NCI-H187 treated with DMSO at 0.1 percent for 48 hours (cell line): ENCODE measurements around the gene PTTG1.

Experiments used
- DNase-seq: peaks from one replicate; lab custom pipeline; 2025; lab: John Stamatoyannopoulos, UW

The PTTG1 gene

GRCh38 chr5:160455600-160455999 lies 33.9 kb downstream of the PTTG1 start:
- no peak for DNase-seq

GRCh38 chr5:160456480-160457177 lies 35.0 kb downstream of the PTTG1 start:
- no peak for DNase-seq

GRCh38 chr5:160457252-160457651 lies 35.6 kb downstream of the PTTG1 start:
- DNase-seq = no peak

- no peak for DNase-seq
These were observed 37.4 kb downstream of the PTTG1 start for GRCh38 chr5:160458806-160459800.

- DNase-seq = no peak
These were observed 38.9 kb downstream of the PTTG1 start for GRCh38 chr5:160460377-160461049.

GRCh38 chr5:160461378-160461777 lies 39.7 kb downstream of the PTTG1 start:
- DNase-seq = no peak

- DNase-seq = no peak
These were observed 40.5 kb downstream of the PTTG1 start for GRCh38 chr5:160462167-160462566.

- no peak for DNase-seq
These were observed 41.6 kb downstream of the PTTG1 start for GRCh38 chr5:160463227-160463626.

- DNase-seq = no peak
These were observed 42.2 kb downstream of the PTTG1 start for GRCh38 chr5:160463740-160464465.

GRCh38 chr5:160464466-160464797 lies 42.8 kb downstream of the PTTG1 start:
- no peak for DNase-seq

- DNase-seq = no peak
These were observed 44.5 kb downstream of the PTTG1 start for GRCh38 chr5:160466116-160466515.

GRCh38 chr5:160466889-160467554 lies 45.4 kb downstream of the PTTG1 start:
- DNase-seq = no peak

- DNase-seq = no peak
These were observed 46.1 kb downstream of the PTTG1 start for GRCh38 chr5:160467555-160468362.

GRCh38 chr5:160468363-160468975 lies 46.8 kb downstream of the PTTG1 start:
- DNase-seq = no peak

- no peak for DNase-seq
These were observed 47.8 kb downstream of the PTTG1 start for GRCh38 chr5:160469156-160470144.

- no peak for DNase-seq
These were observed 49.0 kb downstream of the PTTG1 start for GRCh38 chr5:160470437-160471361.

GRCh38 chr5:160471761-160472160 lies 50.1 kb downstream of the PTTG1 start:
- no peak for DNase-seq

- no peak for DNase-seq
These were observed 50.8 kb downstream of the PTTG1 start for GRCh38 chr5:160472482-160472881.
